ENCODE measurements around the gene HES3.

DNA sequence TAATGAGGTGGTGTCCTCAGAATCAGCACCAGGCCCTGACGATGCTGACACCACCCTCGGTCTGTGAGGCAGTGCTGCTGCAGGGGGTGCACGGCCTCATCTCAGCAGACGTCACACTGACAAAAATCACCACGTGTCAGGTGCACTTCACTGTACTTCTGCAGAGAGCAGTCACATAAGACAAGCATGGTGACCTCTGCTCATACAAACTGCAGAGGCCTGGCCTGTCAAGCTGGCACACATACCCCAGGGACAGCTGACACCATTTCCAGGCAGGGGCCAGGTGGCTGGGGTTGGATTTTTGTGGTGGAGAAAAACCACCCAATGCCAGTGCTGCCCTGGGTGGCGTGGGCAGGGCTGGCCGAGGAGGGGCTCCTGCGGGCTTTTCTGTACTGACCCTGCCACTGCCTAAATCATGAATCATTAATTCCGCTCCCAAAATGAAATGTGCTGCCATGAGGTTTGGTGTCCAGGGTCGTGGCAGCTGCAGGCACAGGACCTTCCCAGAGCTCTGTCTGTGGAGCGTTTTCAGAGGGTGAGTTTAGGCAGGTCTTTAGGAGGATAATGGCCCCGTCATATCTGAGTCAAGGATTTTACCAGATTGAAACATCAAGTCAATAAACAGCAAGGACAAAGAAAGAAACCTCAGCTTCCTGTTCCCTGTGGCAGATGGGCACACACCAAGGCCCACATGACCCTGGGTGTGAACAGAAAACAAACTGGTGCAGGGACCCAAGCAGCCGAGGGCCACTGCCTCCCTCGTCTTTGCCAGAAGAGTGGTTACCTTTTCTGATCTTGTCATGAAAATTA is 50.3 kb downstream of the HES3 start:
- TF ChIP-seq, protein P1, sequence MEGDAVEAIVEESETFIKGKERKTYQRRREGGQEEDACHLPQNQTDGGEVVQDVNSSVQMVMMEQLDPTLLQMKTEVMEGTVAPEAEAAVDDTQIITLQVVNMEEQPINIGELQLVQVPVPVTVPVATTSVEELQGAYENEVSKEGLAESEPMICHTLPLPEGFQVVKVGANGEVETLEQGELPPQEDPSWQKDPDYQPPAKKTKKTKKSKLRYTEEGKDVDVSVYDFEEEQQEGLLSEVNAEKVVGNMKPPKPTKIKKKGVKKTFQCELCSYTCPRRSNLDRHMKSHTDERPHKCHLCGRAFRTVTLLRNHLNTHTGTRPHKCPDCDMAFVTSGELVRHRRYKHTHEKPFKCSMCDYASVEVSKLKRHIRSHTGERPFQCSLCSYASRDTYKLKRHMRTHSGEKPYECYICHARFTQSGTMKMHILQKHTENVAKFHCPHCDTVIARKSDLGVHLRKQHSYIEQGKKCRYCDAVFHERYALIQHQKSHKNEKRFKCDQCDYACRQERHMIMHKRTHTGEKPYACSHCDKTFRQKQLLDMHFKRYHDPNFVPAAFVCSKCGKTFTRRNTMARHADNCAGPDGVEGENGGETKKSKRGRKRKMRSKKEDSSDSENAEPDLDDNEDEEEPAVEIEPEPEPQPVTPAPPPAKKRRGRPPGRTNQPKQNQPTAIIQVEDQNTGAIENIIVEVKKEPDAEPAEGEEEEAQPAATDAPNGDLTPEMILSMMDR (conservative IDR thresholded peaks at IDR 0.05 in 1 of 2, IDR thresholded peaks at IDR 0.05 in 1 of 2; ENCODE audit: extremely low read depth in 1 of 2, insufficient read depth in 1 of 2, low read depth in 1 of 2, low read length in 2 of 2), result no peak
- TF ChIP-seq EZH2 (IDR thresholded peaks at IDR 0.05; ENCODE audit: borderline replicate concordance, low read length), result no peak

Measured in mammary epithelial cell (primary cell).